ENCODE results near the gene TMOD3.

The TMOD3 gene

DNA sequence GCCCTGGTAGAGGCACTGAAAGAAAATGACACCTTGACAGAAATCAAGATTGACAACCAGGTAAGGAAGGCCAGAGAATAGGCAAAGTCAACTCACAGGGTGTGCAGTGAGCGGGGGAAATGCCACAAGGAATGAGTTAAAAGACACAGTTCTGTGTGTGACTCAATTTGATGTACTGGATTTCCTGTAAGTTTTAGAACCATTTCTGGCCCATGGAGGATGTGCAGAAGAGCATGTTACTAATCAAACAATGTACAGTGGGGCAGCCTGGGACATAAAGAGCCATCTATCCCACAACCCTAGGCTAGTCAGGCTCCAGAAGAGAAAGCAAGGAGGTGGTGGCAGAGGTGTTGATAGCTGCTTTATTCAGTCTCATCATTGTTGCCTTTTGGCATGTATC is 31.2 kb upstream of the TMOD3 start:
- H3K27ac ChIP-seq, result no peak overlapping the region
- no peak overlapping the region for H3K4me2 ChIP-seq
- TF ChIP-seq Cebpa-rat (IDR thresholded peaks at IDR 0.05), result no peak
- no peak overlapping the region for H3K9ac ChIP-seq
- no peak overlapping the region for H3K4me3 ChIP-seq
- H3K36me3 ChIP-seq, result peaks cover 23% of the 10 kb centered on the region
- no peaks in the 10 kb centered on the region for H3K27me3 ChIP-seq
- no peaks in the 10 kb centered on the region for H4K20me1 ChIP-seq
- H3K4me1 ChIP-seq, result peaks cover 15% of the 10 kb centered on the region
- no peaks in the 10 kb centered on the region for H3K9me3 ChIP-seq

DNA sequence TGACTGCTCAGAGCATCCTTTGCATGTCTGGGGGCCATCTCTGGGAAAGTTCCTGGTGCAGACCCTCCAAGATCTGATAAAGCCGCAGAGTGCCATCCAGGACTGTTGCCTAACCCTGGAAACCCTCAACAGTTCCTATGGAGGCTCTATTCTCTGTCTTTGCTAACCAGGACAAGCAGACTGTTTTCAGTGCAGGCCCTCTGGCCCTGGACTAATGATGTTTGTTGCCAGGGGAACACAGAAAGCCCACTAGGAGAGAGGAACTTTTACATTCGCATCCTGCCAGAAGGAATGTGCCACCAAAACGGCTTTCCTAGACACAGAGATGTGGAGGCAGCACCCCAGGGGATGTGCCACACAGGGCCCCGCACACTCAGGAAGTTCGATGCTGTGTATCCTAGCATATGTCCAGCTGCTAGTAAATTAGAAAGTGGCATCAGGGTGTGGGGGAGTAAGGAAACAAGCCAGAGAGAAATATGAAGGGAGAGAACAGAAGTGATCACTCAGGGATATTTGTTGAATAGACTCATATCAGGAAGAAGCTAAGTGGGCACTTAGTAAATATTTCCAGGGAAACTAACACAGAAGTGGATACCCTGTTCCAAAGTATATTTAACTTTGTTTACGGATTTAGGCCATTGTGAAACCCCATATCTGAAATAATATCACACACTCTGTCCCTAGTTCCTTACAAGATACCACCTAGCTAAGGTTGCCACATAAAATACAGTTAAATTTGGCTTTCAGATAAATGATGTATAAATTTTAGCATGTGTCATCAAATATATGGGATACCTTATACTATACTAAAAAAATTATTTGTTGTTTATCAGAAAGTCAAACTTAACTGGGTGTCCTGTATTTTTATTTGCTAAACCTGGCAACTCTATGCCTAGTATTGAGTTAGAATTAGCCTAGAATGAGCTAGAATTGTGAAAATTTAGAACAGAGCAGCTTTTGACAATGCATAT is 29.9 kb upstream of the TMOD3 start:
- no peak for TF ChIP-seq Cebpa-rat (IDR thresholded peaks at IDR 0.05)
- Histone ChIP-seq H3K9ac (no peak overlapping the region), H3K4me2 (no peak overlapping the region), H3K9me3 (no peaks in the 10 kb centered on the region), H3K27me3 (no peaks in the 10 kb centered on the region), H3K4me3 (no peak overlapping the region), H4K20me1 (no peaks in the 10 kb centered on the region), H3K27ac (no peak overlapping the region), H3K4me1 (peaks cover 15% of the 10 kb centered on the region), H3K36me3 (peaks cover 23% of the 10 kb centered on the region)

DNA sequence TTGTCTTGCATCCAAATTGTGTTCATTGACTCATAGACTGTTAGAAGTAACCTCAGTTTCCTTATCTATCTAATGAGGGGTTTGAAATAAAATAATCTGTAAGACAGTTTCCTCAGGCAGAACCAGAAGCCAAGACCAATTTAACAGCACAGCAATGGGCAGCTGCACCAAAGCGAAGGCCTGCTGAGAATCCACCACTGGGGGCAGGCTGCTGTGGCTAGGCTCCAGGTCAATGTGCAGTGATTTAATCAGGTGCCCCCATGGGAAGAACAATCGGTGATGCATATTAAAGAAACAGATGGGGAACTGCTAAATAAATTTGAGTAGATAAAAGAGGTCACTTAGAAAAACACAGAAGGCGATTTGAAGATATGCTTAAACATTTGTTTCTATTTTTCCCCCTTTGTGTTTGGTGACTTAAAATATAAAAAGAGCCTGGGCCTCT is 28.0 kb upstream of the TMOD3 start:
- Histone ChIP-seq H3K27me3 (no peaks in the 10 kb centered on the region), H3K36me3 (peaks cover 28% of the 10 kb centered on the region), H3K4me2 (no peak overlapping the region), H3K4me3 (no peak overlapping the region), H3K27ac (no peak overlapping the region), H4K20me1 (no peaks in the 10 kb centered on the region), H3K9ac (no peak overlapping the region), H3K9me3 (no peaks in the 10 kb centered on the region), H3K4me1 (peaks cover 19% of the 10 kb centered on the region)
- TF ChIP-seq Cebpa-rat (IDR thresholded peaks at IDR 0.05), result no peak

DNA sequence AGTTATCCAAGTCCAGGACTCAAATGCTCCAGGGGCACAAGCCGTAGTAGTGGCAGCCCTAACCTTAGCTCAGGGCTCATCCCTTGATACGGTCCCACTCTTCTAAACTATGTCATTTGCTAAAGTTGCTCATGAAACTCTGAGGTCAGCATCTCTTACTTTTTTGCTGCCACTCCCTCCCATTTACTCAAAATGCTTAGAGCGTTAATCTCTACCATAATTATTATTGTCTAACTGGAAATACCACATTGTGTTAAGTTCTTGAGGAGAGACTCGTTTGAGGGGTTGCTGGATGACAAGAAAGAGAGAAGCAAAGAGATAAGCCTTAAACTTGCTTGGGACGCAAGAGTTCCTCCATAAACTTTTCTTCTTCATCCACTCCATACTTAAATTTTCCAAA is 26.9 kb upstream of the TMOD3 start:
- Histone ChIP-seq H3K4me2 (no peak overlapping the region), H3K9ac (no peak overlapping the region), H3K27me3 (no peaks in the 10 kb centered on the region), H3K4me3 (no peak overlapping the region), H3K4me1 (peaks cover 19% of the 10 kb centered on the region), H3K27ac (no peak overlapping the region), H3K36me3 (peaks cover 39% of the 10 kb centered on the region), H4K20me1 (no peaks in the 10 kb centered on the region), H3K9me3 (no peaks in the 10 kb centered on the region)
- TF ChIP-seq Cebpa-rat (IDR thresholded peaks at IDR 0.05), result no peak

DNA sequence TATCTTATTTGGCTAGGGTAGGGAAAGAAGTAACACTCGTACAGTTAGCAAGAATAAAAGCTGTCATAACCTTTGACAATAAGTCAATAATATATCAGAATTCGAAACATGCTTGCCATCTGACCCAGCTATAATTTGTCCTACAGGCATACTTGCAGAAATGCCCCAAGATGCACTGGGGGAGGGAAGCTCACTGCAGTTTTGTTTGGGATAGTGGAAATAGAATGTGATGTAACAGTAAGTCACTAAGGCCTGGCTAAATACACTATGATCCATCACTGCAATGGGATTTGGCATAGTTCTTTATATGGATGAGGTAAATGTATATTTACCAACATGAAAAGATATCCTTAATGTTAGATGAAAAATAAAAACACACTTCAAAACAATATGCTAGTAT is 25.5 kb upstream of the TMOD3 start:
- H3K4me3 ChIP-seq, result no peak overlapping the region
- H3K4me1 ChIP-seq, result peaks cover 12% of the 10 kb centered on the region
- no peak for TF ChIP-seq Cebpa-rat (IDR thresholded peaks at IDR 0.05)
- no peaks in the 10 kb centered on the region for H3K9me3 ChIP-seq
- no peaks in the 10 kb centered on the region for H3K27me3 ChIP-seq
- H4K20me1 ChIP-seq, result no peaks in the 10 kb centered on the region
- no peak overlapping the region for H3K4me2 ChIP-seq
- no peak overlapping the region for H3K27ac ChIP-seq
- no peak overlapping the region for H3K9ac ChIP-seq
- peaks cover 35% of the 10 kb centered on the region for H3K36me3 ChIP-seq

DNA sequence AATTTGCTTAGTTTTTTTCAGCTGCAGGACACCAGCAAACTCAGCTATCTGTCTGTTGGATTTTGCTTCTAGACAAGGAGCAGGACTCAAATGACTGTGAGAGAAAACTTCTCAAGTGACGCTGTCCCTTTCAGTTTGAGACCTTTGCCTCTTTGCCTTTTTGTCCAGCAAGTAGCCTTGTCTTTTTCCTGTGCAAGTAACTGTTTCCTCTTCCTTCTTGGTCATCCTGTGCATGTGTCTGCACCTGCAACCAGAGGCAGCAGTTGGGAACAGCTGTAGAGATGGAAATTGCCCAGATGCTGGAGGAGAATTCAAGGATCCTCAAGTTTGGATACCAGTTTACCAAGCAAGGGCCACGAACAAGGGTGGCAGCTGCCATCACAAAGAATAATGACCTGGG is 23.3 kb upstream of the TMOD3 start:
- Histone ChIP-seq H3K4me2 (no peak overlapping the region), H3K36me3 (peaks cover 20% of the 10 kb centered on the region), H3K9ac (no peak overlapping the region), H4K20me1 (no peaks in the 10 kb centered on the region), H3K27me3 (no peaks in the 10 kb centered on the region), H3K4me3 (no peak overlapping the region), H3K9me3 (no peaks in the 10 kb centered on the region), H3K4me1 (peaks cover 8% of the 10 kb centered on the region; the same call in 1 of the 2 replicates), H3K27ac (no peak overlapping the region)
- no peak for TF ChIP-seq Cebpa-rat (IDR thresholded peaks at IDR 0.05)

DNA sequence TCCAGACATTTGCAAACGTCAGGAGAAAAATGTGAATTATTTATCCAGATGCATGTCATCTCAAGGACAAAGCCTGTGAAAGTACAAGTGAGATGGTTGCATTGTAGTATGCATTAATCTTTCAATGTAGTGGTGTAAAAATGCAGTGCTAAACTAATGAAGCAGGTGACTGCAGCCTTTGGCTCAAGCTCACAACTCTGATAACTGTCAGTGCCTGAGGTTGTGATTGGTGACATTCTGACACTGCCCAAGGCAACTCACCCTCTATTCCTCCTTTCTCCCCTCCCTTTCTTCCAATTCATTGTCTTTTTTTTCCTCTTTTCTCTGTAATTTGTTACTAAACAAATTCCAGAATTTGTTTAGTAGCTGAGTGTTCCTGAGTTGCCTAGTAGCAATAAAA is 20.0 kb upstream of the TMOD3 start:
- Histone ChIP-seq H3K36me3 (peaks cover 20% of the 10 kb centered on the region), H4K20me1 (no peaks in the 10 kb centered on the region), H3K4me1 (peaks cover 4% of the 10 kb centered on the region; the same call in 1 of the 2 replicates), H3K4me2 (no peak overlapping the region), H3K4me3 (no peak overlapping the region), H3K9me3 (no peaks in the 10 kb centered on the region), H3K9ac (no peak overlapping the region), H3K27me3 (no peaks in the 10 kb centered on the region), H3K27ac (no peak overlapping the region)
- TF ChIP-seq Cebpa-rat (IDR thresholded peaks at IDR 0.05), result no peak

DNA sequence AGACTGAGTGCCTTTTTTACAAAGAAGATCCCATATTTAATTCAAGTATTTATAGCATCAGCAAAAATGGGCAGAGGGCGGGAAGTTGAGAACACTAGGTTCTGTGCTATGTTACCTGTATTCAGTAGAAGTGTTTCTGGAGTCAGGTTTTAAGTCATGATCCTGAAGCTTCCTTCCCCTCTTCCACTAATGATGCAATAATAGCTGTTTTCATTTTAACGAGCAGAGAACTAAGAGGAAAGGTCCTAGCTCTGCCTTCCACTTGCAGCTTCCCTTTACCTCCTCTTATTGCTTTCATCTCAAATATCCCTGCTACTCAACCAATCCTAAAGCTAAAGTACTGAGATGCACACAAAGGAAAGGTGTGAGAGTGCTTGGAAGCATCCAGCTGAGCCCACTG is 16.9 kb upstream of the TMOD3 start:
- no peaks in the 10 kb centered on the region for H3K4me1 ChIP-seq
- H3K4me2 ChIP-seq, result no peak overlapping the region
- TF ChIP-seq Cebpa-rat (IDR thresholded peaks at IDR 0.05), result no peak
- no peak overlapping the region for H3K27ac ChIP-seq
- H3K9me3 ChIP-seq, result no peaks in the 10 kb centered on the region
- no peak overlapping the region for H3K9ac ChIP-seq
- peaks cover 4% of the 10 kb centered on the region for H3K36me3 ChIP-seq
- H3K4me3 ChIP-seq, result no peak overlapping the region
- H3K27me3 ChIP-seq, result no peaks in the 10 kb centered on the region
- H4K20me1 ChIP-seq, result no peaks in the 10 kb centered on the region

DNA sequence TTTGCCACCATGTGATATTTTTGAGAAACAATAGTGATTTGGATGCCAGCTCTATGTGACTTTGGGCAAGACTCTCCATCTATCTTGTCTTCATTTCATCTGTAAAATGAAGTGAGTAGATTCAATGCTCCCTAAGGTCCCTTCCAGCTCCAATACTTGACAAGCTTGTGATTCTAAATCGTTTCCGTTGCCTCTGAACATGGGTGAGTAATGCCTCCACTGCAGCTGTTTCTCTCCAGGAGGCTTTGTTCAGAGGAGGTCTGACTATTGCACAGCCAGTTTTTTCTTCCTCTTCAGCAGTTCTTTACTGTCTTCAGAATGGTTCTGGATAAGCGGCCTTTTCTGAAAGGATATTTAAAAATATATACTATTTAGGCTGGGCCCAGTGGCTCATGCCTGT is 14.8 kb upstream of the TMOD3 start:
- no peaks in the 10 kb centered on the region for H3K27me3 ChIP-seq
- no peaks in the 10 kb centered on the region for H4K20me1 ChIP-seq
- H3K9me3 ChIP-seq, result no peaks in the 10 kb centered on the region
- no peak overlapping the region for H3K9ac ChIP-seq
- H3K4me2 ChIP-seq, result no peak overlapping the region
- H3K27ac ChIP-seq, result no peak overlapping the region
- no peaks in the 10 kb centered on the region; the same call in 1 of the 2 replicates for H3K36me3 ChIP-seq
- no peak for TF ChIP-seq Cebpa-rat (IDR thresholded peaks at IDR 0.05)
- H3K4me1 ChIP-seq, result no peaks in the 10 kb centered on the region
- H3K4me3 ChIP-seq, result no peak overlapping the region

DNA sequence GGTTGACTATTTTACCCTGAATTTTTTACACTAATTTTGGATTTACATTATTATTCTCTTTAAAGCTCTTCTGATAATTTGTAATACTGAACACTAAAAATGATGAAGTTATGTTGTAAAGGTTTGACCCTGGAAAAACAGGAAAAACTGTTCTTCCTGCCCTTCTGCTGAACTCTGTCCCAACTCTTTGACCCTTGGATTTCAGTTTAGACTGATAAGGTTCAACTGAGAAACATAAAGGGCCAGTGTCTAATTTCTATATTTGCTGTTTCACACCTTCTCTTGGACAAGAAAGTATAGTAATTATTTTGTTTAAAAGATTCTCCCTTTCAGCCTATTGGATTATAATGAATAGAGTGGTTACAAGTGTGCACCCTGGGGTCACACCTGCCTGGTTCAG is 12.8 kb upstream of the TMOD3 start:
- Histone ChIP-seq H4K20me1 (no peaks in the 10 kb centered on the region), H3K27ac (no peak overlapping the region), H3K4me2 (no peak overlapping the region), H3K27me3 (no peaks in the 10 kb centered on the region), H3K9me3 (peaks cover 15% of the 10 kb centered on the region), H3K36me3 (no peaks in the 10 kb centered on the region; the same call in 1 of the 2 replicates), H3K4me1 (no peaks in the 10 kb centered on the region), H3K9ac (no peak overlapping the region), H3K4me3 (no peak overlapping the region)
- TF ChIP-seq Cebpa-rat (IDR thresholded peaks at IDR 0.05), result no peak

All from BLaER1 (cell line).